ENCODE measurements around the gene LTC4S.
"Not testable (repeated sequence)": the region's sequence is repeated elsewhere in the genome, so short reads cannot be mapped to it uniquely, and the experiment has no call there.

The LTC4S gene

DNA sequence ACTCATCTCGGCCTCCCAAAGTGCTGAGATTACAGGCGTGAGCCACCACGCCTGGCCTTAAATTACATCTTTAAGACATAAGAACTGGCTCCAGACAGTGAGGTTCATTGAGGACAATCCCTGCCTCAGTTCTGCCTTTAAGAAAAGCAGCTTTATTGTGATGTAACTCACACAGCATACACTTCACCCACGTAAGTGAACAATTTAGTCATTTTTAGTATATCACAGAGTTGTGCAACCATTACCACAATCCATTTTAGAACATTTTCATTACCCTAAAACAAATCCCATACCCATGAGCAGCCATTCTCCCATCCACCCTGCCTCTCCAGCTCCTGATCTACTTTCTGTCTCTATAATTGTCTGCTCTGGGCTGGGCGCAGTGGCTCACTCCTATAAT lies 24.0 kb upstream of the LTC4S start:
- peak; percentile 54 for DNase-seq (ENCODE audit: low read depth)

GRCh38 chr5:179771311-179771895 lies 22.4 kb upstream of the LTC4S start:
- no peak for DNase-seq (ENCODE audit: low read depth)

- DNase-seq (ENCODE audit: low read depth) = no peak
Measured at GRCh38 chr5:179772351-179772750, 21.4 kb upstream of the LTC4S start.

GRCh38 chr5:179773686-179774040 lies 20.1 kb upstream of the LTC4S start:
- DNase-seq (ENCODE audit: low read depth) = no peak

GRCh38 chr5:179774442-179774841 lies 19.3 kb upstream of the LTC4S start:
- no peak for DNase-seq (ENCODE audit: low read depth)

DNA sequence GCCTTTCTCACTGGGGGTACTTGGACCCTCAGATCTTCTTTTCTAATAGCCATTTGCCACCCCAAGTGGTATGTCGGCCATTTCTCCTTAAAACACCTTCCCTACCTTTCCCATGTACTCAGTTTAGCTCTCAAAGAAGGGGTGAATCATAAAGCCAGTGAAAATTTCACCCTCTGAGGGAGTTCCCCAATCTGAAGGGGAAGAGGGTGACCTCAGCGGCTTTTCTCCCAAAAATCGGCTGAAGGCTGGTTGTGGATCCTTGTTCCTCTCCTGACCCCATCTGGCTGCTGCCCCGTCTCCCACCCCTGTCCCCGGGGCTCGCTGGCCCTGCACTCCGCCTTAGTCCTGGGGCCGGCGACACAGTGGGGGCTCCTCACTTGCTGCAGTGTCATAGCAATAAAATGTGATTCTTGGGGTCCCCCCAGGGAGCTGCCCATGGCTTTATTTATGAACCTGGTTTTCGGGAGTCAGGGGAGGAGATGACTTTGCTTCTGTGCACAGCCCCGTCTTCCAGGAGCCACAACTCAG lies 17.3 kb upstream of the LTC4S start:
- no peak for DNase-seq (ENCODE audit: low read depth)

GRCh38 chr5:179777456-179777855 lies 16.3 kb upstream of the LTC4S start:
- DNase-seq (ENCODE audit: low read depth) = no peak

DNA sequence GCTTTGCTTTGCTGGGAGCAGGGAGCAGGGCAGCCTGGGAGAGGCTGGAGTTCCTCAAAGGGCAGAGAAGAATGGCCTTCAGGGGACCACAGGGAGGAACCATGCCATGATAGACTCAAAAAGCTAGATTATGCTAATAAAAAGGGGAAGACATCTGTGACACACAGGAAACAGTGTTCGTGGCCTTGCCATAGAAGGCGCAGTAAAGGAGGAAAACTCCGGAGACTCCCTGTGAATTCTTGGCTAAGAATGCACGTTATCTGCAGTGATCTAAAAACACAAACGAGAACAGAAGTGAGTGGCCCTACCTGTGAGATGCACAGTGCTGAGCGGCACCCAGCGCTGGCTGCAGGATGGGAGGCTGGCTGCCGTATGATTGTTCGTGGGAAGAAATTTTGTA lies 15.9 kb upstream of the LTC4S start:
- no peak for DNase-seq (ENCODE audit: low read depth)

GRCh38 chr5:179778591-179778990 lies 15.2 kb upstream of the LTC4S start:
- no peak for DNase-seq (ENCODE audit: low read depth)

DNA sequence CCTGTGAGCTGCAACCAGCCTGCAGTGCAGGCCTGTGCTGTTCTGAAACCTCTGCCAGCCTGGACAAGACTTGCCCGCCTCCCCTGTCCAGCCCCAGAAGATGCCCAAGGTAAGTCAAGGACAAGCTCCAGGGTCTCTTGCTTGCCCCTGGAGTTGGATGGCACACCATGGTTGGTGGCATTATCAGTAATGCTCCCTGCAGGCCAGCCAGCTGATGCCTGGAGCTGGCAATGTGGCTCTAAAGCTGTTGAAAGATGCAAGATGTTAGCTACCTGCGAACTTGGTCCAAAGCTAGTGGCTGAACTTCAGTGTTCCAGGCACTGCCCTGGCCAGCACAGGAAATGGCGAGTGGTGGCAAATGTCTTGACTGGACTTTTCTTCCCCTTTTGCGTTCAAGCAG lies 14.0 kb upstream of the LTC4S start:
- DNase-seq (ENCODE audit: low read depth) = no peak

DNA sequence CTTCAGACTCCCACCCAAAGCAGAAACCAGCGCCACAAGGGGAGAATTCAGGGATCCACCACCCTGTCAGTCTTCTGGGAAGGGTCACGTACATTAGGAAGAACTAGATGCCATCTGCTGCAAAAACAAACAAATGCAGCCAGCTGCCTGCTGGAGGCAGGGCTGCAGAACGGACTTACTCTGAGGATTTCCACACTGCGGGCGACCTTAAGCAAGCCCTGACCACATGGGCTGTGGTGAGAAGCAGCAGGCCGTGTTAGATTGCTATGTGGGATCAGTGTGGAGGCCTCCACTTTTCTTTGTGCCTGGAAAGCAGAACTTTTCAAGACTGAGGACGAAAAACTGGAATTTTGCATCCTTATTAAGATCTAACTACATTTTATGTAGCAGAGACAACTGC lies 13.4 kb upstream of the LTC4S start:
- peak; percentile 84 for DNase-seq (ENCODE audit: low read depth)

DNA sequence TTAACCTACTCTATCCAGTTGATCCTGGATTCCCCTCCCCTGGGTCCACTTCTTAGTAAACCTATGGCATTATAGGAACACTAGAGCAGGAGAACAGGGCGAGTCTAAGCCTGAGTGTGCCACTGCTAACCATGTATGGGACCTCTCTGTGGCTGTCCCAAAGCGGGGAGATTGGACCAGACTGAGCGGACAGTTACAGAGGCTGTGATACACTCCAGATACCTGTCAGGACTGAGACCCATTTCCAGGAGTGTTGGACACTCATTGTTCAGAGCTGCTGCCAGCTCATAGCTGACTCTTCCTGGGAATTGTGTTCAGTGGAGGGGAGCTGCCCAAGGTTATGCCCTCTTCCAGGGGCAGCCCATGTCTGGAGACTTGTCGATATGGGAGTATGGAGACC lies 11.9 kb upstream of the LTC4S start:
- DNase-seq (ENCODE audit: low read depth) = no peak

GRCh38 chr5:179783128-179783527 lies 10.7 kb upstream of the LTC4S start:
- DNase-seq (ENCODE audit: low read depth) = no peak

DNA sequence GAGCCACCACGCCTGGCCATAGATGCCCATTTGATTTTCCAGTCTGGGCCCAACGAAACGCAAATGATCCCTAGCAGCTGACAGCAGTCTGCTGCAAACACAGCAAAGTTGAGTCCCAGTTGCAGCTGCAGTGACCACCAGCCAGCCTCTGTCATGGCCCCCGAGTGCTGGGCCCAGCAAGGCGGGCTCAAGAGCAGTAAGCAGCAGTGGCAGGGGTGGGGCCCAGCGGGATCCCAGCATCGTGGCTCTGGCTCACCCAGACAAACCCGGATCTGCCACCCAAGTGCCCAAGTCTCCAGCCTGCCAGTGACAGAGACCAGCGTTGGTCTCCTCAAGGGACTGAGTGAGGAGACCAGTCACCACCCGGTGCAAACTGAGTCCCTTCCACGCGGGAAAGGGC lies 6.9 kb upstream of the LTC4S start:
- no peak for DNase-seq (ENCODE audit: low read depth)

GRCh38 chr5:179788193-179788854 lies 5.5 kb upstream of the LTC4S start:
- no peak for DNase-seq (ENCODE audit: low read depth)

GRCh38 chr5:179789278-179789677 lies 4.5 kb upstream of the LTC4S start:
- not testable (repeated sequence) for DNase-seq (ENCODE audit: low read depth)

DNA sequence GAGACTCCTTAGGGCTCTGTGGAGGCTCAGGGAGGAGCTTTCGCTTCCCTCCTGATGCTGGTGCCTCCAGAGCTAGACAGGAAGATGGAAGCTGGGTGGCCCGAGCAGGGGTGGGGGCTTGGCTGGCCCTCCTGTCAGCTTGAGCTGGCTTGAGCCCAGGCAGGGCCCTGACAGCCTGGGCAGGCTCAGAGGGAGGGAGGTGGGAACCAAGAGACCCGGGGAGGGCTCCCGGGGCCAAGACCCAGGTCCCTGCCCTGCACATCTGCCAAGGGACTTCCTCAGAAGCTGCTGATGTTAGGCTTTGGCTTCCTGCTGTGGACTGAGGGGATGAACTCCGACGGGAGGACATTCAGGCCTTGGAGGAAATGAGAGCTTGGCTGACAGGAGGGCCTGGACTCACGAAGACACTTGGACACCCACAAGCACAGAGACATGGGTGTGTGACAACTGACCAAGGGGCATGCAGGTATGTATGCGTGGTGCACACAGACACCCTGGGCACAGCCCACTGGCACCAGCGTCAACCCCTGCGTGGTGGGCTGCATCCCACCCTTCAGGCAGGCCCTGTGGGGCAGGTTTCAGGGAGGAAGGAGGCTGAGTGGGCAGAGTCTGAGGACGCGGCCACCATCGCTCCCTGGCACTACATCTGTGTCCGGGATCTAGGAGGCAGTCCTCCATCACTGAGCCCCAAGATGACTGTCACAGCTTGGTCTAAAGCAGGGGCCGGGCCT lies 1.7 kb upstream of the LTC4S start:
- no peak for DNase-seq (ENCODE audit: low read depth)

DNA sequence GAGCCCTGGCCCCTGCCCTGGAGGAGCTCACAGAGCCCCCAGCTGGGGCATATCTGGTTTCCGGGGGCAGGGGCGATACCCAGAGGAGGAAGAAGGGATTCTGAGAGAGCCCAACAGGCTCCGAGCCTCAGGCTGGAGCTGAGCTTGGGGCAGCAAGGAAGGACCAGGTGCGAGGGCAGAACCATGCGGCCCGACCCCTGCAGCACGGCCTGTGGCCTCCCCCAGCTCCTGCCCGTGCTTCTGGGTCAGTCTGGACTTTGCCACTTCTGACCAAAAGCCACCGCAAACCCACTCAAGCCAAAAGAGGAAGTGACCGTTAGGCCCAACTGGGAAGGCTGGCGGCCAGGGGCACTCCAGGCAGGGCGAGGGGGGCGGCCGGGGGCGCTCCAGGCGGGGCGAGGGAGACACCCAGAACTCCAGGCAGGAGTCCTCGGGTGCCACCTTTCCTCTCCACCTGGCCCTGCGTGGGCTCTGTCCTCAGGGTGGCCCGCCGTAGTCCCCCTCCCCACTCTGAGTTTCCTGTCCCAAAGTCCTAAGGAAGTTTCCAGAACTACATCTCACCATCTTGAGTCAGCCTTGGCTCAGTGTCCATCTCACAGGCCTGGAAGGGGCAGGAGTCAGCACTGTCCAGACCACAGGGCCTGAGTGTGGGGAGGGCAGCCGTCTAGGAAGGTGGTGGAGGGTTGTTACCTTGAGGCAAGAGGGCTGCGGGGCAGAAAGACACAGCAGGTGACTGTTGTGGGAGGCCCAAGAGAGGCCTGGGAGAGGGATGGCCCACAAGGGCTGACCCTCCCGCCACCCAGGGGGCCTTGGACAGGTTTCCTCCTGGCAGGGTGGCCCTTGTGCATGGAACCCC lies 946 bp upstream of the LTC4S start:
- no peak for DNase-seq (ENCODE audit: low read depth)

- DNase-seq (ENCODE audit: low read depth) = no peak
Measured at GRCh38 chr5:179794171-179794570, 385 bp downstream of the LTC4S start.

DNA sequence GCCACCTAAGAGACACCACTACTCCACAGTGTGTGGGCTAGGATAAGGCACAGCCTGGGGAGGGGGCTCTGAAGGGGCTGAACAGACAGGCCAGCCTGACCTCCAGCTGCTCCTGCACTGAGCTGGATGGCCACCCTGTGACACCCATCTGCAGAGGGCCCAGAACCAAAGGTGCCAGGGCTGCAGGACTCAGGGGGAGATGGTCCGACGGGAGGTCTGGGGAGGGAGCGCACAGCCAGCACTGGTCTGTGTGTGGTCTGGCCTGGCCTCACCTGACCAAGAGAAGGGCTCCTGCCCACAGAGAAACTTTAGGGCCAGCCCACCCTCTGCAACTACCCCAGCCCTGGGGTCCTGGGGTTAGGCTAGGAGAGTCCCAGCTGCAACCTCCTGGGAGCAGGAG lies 789 bp downstream of the LTC4S start:
- DNase-seq (ENCODE audit: low read depth) = no peak

GRCh38 chr5:179795049-179795862 lies 1.5 kb downstream of the LTC4S start:
- DNase-seq (ENCODE audit: low read depth) = no peak

All from amniotic epithelial cell (primary cell).